Measurements from ENCODE around the gene LRG1. TPM values are rescaled to one million over a fixed set of nuclear protein-coding genes. Genes with fewer than 3 reads are reported as not detected.

Gene LRG1
- total and polyA plus RNA-seq, 2 of the 13 experiments (the other 11 are each of a cell fraction or from before 2014, with no cell fraction given), result 12.0 to 39.3 TPM

DNA sequence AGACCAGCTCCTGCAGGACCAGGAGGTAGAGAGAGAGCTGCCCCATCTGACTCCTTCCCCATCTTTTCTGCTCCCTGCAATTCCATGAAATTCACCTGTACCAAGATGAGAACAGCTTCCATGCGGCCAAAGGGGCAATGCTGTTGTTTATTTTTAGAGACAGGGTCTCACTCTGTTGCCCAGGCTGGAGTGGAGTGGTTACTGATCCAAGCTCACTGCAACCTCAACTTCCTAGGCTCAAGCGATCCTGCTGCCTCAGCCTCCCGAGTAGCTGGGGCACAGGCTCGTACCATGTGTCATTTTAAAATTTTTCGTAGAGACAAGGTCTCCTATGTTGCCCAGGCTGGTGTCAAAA lies 18.0 kb downstream of the LRG1 start:
- Histone ChIP-seq H3K36me3 (replicated peaks in 1 of 2; ENCODE audit: control insufficient read depth in 1 of 2, insufficient read depth in 2 of 2, low read length in 2 of 2) (no peaks in the 10 kb centered on the region), H2AFZ (ENCODE audit: low read length) (no peak overlapping the region), H3K4me2 (ENCODE audit: low read depth, low read length) (peak overlapping the region; percentile 73), H3K9me3 (ENCODE audit: low read length) (no peaks in the 10 kb centered on the region), H3K27ac (ENCODE audit: extremely low read length, insufficient read depth, low read length) (peak overlapping the region; percentile 57), H4K20me1 (ENCODE audit: insufficient read depth, low read length) (no peaks in the 10 kb centered on the region), H3K79me2 (ENCODE audit: insufficient read depth, low read length) (no peaks in the 10 kb centered on the region), H3K4me3 (replicated peaks in 1 of 3; ENCODE audit: insufficient read depth in 1 of 3, low read depth in 2 of 3, low read length in 3 of 3) (peak overlapping the region; percentile 1 to 58 (median 15); a peak in 4 of 6 replicates), H3K4me1 (ENCODE audit: insufficient read depth, low read length) (peaks cover 67% of the 10 kb centered on the region), H3K27me3 (ENCODE audit: control insufficient read depth in 1 of 2, insufficient read depth in 2 of 2, low read length in 2 of 2) (no peaks in the 10 kb centered on the region), H3K9ac (ENCODE audit: insufficient read depth, low read depth, low read length) (peak overlapping the region; percentile 50)
- intact Hi-C loops (cut with micrococcal nuclease; ENCODE audit: unreplicated experiment), result no loop called here
- POLR2A ChIA-PET, result interaction anchor here (1.1 to 1.6 kb wide), 4 partner anchors 13 to 179 kb away, joined by 4 to 15 read pairs (median 8); partner anchors contain the start of genes HDGFL2, LRG1 and PLIN5
- BruUV-seq (replicated peaks), result no TSS peak
- FAIRE-seq (no peak), DNase-seq (ENCODE audit: low spot score) (no peak), ATAC-seq (no peak)
- WGBS (ENCODE audit: low lambda C conversion rate), result 13% methylated on average over 5 of the region's 5 CpGs
- in situ Hi-C loops (cut with HindIII; ENCODE audit: extremely low pct_ligation_motif_present, low pct_unique_long_range_greater_than_20kb), result no loop called here
- CTCF ChIA-PET (ENCODE audit: low intra/inter-chr PET ratio, low total read pairs), result no interaction called here
- no peak for TF ChIP-seq FLYWCH1 (CRISPR knock-in tag; IDR thresholded peaks at IDR 0.05)
- no peak for TF ChIP-seq SATB2 (CRISPR knock-in tag; IDR thresholded peaks at IDR 0.05)
- TF ChIP-seq ZIK1 (CRISPR knock-in tag; IDR thresholded peaks at IDR 0.05; ENCODE audit: borderline replicate concordance, low read depth), result no peak
- TF ChIP-seq HIVEP1 (CRISPR knock-in tag; IDR thresholded peaks at IDR 0.05), result 0 out of 2 replicates have a peak, but pooled peaks have one; percentile 17
- TF ChIP-seq, protein P1, sequence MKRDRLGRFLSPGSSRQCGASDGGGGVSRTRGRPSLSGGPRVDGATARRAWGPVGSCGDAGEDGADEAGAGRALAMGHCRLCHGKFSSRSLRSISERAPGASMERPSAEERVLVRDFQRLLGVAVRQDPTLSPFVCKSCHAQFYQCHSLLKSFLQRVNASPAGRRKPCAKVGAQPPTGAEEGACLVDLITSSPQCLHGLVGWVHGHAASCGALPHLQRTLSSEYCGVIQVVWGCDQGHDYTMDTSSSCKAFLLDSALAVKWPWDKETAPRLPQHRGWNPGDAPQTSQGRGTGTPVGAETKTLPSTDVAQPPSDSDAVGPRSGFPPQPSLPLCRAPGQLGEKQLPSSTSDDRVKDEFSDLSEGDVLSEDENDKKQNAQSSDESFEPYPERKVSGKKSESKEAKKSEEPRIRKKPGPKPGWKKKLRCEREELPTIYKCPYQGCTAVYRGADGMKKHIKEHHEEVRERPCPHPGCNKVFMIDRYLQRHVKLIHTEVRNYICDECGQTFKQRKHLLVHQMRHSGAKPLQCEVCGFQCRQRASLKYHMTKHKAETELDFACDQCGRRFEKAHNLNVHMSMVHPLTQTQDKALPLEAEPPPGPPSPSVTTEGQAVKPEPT (CRISPR knock-in tag; IDR thresholded peaks at IDR 0.05; ENCODE audit: low read depth), result no peak
- TF ChIP-seq, protein P2, sequence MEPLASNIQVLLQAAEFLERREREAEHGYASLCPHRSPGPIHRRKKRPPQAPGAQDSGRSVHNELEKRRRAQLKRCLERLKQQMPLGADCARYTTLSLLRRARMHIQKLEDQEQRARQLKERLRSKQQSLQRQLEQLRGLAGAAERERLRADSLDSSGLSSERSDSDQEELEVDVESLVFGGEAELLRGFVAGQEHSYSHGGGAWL (CRISPR knock-in tag; IDR thresholded peaks at IDR 0.05), result no peak
- no peak for TF ChIP-seq HOXA3 (CRISPR knock-in tag; IDR thresholded peaks at IDR 0.05)
- no peak for TF ChIP-seq GTF2F1 (IDR thresholded peaks at IDR 0.05; ENCODE audit: low read length)
- no peak for TF ChIP-seq ASH2L (IDR thresholded peaks at IDR 0.05; ENCODE audit: insufficient read length, low read depth, low read length)
- TF ChIP-seq KMT2A (CRISPR knock-in tag; IDR thresholded peaks at IDR 0.05), result no peak
- no peak for TF ChIP-seq SETDB1 (CRISPR knock-in tag; IDR thresholded peaks at IDR 0.05; ENCODE audit: borderline replicate concordance)
- TF ChIP-seq NFKB2 (CRISPR knock-in tag; IDR thresholded peaks at IDR 0.05; ENCODE audit: borderline replicate concordance), result no peak
- no peak for TF ChIP-seq IRX3 (CRISPR knock-in tag; IDR thresholded peaks at IDR 0.05; ENCODE audit: borderline replicate concordance, low read depth)
- TF ChIP-seq ETV6 (CRISPR knock-in tag; conservative IDR thresholded peaks at IDR 0.05), result no peak
- TF ChIP-seq HDAC6 (IDR thresholded peaks at IDR 0.05; ENCODE audit: low read depth, low read length), result no peak
- TF ChIP-seq, protein P3, sequence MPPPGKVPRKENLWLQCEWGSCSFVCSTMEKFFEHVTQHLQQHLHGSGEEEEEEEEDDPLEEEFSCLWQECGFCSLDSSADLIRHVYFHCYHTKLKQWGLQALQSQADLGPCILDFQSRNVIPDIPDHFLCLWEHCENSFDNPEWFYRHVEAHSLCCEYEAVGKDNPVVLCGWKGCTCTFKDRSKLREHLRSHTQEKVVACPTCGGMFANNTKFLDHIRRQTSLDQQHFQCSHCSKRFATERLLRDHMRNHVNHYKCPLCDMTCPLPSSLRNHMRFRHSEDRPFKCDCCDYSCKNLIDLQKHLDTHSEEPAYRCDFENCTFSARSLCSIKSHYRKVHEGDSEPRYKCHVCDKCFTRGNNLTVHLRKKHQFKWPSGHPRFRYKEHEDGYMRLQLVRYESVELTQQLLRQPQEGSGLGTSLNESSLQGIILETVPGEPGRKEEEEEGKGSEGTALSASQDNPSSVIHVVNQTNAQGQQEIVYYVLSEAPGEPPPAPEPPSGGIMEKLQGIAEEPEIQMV (CRISPR knock-in tag; IDR thresholded peaks at IDR 0.05; ENCODE audit: low read depth), result 0 out of 2 replicates have a peak, but pooled peaks have one; percentile 11
- TF ChIP-seq CCDC6 (CRISPR knock-in tag; IDR thresholded peaks at IDR 0.05), result 0 out of 2 replicates have a peak, but pooled peaks have one; percentile 10
- no peak for TF ChIP-seq RELA (CRISPR knock-in tag; IDR thresholded peaks at IDR 0.05)
- no peak for TF ChIP-seq GATAD1 (CRISPR knock-in tag; IDR thresholded peaks at IDR 0.05)
- TF ChIP-seq BRCA1 (CRISPR knock-in tag; IDR thresholded peaks at IDR 0.05), result no peak
- no peak for TF ChIP-seq ZNF589 (CRISPR knock-in tag; conservative IDR thresholded peaks at IDR 0.05)
- no peak for TF ChIP-seq KLF6 (CRISPR knock-in tag; IDR thresholded peaks at IDR 0.05)
- TF ChIP-seq ZNF761 (CRISPR knock-in tag; conservative IDR thresholded peaks at IDR 0.05), result no peak
- TF ChIP-seq NR2C2 (CRISPR knock-in tag; IDR thresholded peaks at IDR 0.05; ENCODE audit: borderline replicate concordance), result no peak
